ENCODE data around the gene TNFAIP8L1. TPM values are rescaled to one million over a fixed set of nuclear protein-coding genes. Genes with fewer than 3 reads are reported as not detected.

TNFAIP8L1 gene
- total RNA-seq, 1 experiment from 2014 or later, result 17.8 TPM

DNA sequence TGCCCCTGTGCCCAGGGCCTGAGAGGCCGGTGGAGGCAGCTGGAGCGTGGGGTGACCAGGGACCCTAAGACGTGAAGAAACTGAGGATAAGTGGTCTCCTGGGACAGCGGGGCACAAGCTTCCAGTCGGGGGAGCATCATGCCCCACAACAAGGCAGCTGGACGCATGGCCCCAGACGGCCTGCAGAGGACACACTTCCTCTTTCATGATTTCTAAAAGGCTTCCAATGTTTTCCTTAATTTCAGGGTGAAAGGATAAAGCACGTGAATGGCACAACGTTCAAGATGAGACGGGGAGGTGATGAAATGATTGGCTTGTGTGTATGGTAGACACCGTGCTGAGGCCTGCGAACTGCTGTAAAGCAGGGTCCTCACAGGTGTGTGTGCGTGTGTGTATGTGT, 51.0 kb downstream of the TNFAIP8L1 start:
- DNase-seq, result no peak
- intact Hi-C loops (cut with micrococcal nuclease; ENCODE audit: unreplicated experiment), result no loop called here
- H3K36me3 ChIP-seq (ENCODE audit: low read depth), result no peaks in the 10 kb centered on the region
- no peak for TF ChIP-seq EZH2 (IDR thresholded peaks at IDR 0.05; ENCODE audit: low read depth)
- TF ChIP-seq, protein P1, sequence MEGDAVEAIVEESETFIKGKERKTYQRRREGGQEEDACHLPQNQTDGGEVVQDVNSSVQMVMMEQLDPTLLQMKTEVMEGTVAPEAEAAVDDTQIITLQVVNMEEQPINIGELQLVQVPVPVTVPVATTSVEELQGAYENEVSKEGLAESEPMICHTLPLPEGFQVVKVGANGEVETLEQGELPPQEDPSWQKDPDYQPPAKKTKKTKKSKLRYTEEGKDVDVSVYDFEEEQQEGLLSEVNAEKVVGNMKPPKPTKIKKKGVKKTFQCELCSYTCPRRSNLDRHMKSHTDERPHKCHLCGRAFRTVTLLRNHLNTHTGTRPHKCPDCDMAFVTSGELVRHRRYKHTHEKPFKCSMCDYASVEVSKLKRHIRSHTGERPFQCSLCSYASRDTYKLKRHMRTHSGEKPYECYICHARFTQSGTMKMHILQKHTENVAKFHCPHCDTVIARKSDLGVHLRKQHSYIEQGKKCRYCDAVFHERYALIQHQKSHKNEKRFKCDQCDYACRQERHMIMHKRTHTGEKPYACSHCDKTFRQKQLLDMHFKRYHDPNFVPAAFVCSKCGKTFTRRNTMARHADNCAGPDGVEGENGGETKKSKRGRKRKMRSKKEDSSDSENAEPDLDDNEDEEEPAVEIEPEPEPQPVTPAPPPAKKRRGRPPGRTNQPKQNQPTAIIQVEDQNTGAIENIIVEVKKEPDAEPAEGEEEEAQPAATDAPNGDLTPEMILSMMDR (conservative IDR thresholded peaks at IDR 0.05), result no peak
- no peaks in the 10 kb centered on the region for H3K9me3 ChIP-seq (ENCODE audit: insufficient read depth, low read depth)
- H3K4me2 ChIP-seq, result no peak overlapping the region
- no peak overlapping the region for H3K27ac ChIP-seq
- no peaks in the 10 kb centered on the region for H4K20me1 ChIP-seq (ENCODE audit: insufficient read depth)
- H3K27me3 ChIP-seq (ENCODE audit: insufficient read depth, low read depth), result no peaks in the 10 kb centered on the region
- no TSS peak for BruUV-seq (replicated peaks)
- no peak overlapping the region for H3K4me3 ChIP-seq
- H3K4me1 ChIP-seq (replicated peaks; ENCODE audit: insufficient read depth), result no peaks in the 10 kb centered on the region
- POLR2A ChIA-PET (ENCODE audit: unreplicated experiment), result no interaction called here
- H3K9me2 ChIP-seq (ENCODE audit: insufficient read depth), result no peaks in the 10 kb centered on the region
- H2AFZ ChIP-seq, result no peak overlapping the region
- CTCF ChIA-PET, result no interaction called here
- H3K79me2 ChIP-seq (ENCODE audit: low read depth), result no peaks in the 10 kb centered on the region
- H3F3A ChIP-seq (ENCODE audit: insufficient read depth, low read depth), result no peaks in the 10 kb centered on the region

DNA sequence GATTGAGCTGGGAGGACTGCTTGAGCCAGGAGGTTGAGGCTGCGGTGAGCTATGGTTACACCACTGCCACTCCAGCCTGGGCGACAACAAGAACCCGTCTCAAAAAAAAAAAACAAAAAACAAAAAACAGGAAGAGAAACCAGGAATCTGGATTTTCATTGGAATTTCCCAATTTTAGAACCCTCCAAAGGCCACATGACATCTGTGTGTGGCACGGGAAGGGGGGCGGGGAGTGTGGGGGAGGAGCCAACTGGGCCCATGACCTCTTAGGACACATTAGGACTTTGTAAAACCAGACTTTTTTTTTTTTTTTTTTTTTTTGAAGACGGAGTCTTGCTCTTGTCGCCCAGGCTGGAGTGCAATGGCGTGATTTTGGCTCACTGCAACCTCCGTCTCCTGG, 52.1 kb downstream of the TNFAIP8L1 start:
- H2AFZ ChIP-seq, result no peak overlapping the region
- no peaks in the 10 kb centered on the region for H4K20me1 ChIP-seq (ENCODE audit: insufficient read depth)
- no peak overlapping the region for H3K4me3 ChIP-seq
- no peaks in the 10 kb centered on the region for H3K79me2 ChIP-seq (ENCODE audit: low read depth)
- no peaks in the 10 kb centered on the region for H3F3A ChIP-seq (ENCODE audit: insufficient read depth, low read depth)
- ChIA-PET CTCF (no interaction called here), POLR2A (ENCODE audit: unreplicated experiment) (no interaction called here)
- intact Hi-C loops (cut with micrococcal nuclease; ENCODE audit: unreplicated experiment), result no loop called here
- no peak overlapping the region for H3K4me2 ChIP-seq
- BruUV-seq (replicated peaks), result no TSS peak
- no peaks in the 10 kb centered on the region for H3K36me3 ChIP-seq (ENCODE audit: low read depth)
- H3K9me3 ChIP-seq (ENCODE audit: insufficient read depth, low read depth), result no peaks in the 10 kb centered on the region
- TF ChIP-seq EZH2 (IDR thresholded peaks at IDR 0.05; ENCODE audit: low read depth), result no peak
- TF ChIP-seq, protein P1 (conservative IDR thresholded peaks at IDR 0.05), result no peak
- no peaks in the 10 kb centered on the region for H3K9me2 ChIP-seq (ENCODE audit: insufficient read depth)
- DNase-seq, result no peak
- no peaks in the 10 kb centered on the region for H3K4me1 ChIP-seq (replicated peaks; ENCODE audit: insufficient read depth)
- H3K27me3 ChIP-seq (ENCODE audit: insufficient read depth, low read depth), result no peaks in the 10 kb centered on the region
- H3K27ac ChIP-seq, result no peak overlapping the region

DNA sequence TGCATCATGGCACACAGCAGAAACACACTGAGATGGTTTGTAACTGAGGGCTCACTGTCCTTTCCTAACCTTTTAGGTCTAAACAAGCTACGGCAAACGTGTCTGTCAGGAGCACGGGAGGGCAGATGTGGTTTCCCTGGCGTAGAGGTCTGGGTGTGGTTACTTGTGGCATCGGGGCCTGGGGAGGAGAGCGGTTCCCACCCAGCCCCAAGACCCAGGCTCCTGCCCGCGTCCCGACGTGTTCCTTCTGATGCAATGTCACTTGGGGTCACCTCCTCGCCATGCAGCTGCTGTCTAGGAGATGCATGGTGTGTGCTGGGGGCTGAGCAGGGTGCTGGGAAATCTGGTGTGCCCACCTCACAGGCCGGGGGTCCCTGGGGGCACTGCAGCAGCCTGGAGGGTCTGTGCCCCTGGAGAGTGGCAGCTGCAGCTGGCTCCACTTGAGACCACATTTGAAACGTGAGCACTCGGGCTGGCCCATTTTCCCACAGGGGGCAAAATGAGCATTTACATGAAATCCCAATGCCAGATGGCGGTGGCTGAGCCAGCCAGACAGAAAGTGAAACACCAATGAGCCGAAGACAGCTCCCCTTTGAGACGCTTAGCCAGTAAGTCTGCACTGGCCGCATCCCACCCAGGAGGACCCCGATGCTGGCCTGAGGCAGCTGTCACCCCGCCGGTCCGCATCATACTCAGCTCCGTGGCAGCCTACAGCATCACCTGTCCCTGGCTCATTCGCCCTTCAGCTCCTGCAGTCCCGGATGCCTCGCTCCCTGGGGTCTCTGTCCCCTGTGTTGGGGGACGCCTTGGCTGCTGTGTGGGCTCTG, 53.1 kb downstream of the TNFAIP8L1 start:
- Histone ChIP-seq H3K4me1 (replicated peaks; ENCODE audit: insufficient read depth) (no peaks in the 10 kb centered on the region), H2AFZ (no peak overlapping the region), H3K9me2 (ENCODE audit: insufficient read depth) (no peaks in the 10 kb centered on the region), H4K20me1 (ENCODE audit: insufficient read depth) (no peaks in the 10 kb centered on the region), H3K27me3 (ENCODE audit: insufficient read depth, low read depth) (no peaks in the 10 kb centered on the region), H3K4me3 (no peak overlapping the region), H3K9me3 (ENCODE audit: insufficient read depth, low read depth) (no peaks in the 10 kb centered on the region), H3K4me2 (no peak overlapping the region), H3F3A (ENCODE audit: insufficient read depth, low read depth) (no peaks in the 10 kb centered on the region), H3K36me3 (ENCODE audit: low read depth) (no peaks in the 10 kb centered on the region), H3K79me2 (ENCODE audit: low read depth) (no peaks in the 10 kb centered on the region), H3K27ac (no peak overlapping the region)
- ChIA-PET POLR2A (ENCODE audit: unreplicated experiment) (no interaction called here), CTCF (no interaction called here)
- DNase-seq, result no peak
- intact Hi-C loops (cut with micrococcal nuclease; ENCODE audit: unreplicated experiment), result no loop called here
- BruUV-seq (replicated peaks), result no TSS peak
- TF ChIP-seq EZH2 (IDR thresholded peaks at IDR 0.05; ENCODE audit: low read depth), result no peak
- TF ChIP-seq, protein P1 (conservative IDR thresholded peaks at IDR 0.05), result no peak
